HG03095 (cell line): ENCODE data around the gene TPK1.
"Not testable (repeated sequence)": the region's sequence is repeated elsewhere in the genome, so short reads cannot be mapped to it uniquely, and the experiment has no call there.

Experiments
- ATAC-seq: cut with Tn5 transposase; IDR thresholded peaks from one replicate; pipeline ENCODE4 v1.9.1; 2021; ENCODE audit warnings: moderate library complexity; ENCODE audit not compliant: unreplicated experiment

The TPK1 gene

GRCh38 chr7:144824360-144824759, 11.5 kb downstream of the TPK1 start:
- ATAC-seq, result no peak

- no peak for ATAC-seq
These were observed 13.6 kb downstream of the TPK1 start for GRCh38 chr7:144822223-144822622.

- ATAC-seq, result peak; percentile 51
These were observed 14.8 kb downstream of the TPK1 start for GRCh38 chr7:144821067-144821466.

GRCh38 chr7:144820552-144820951, 15.3 kb downstream of the TPK1 start:
- no peak for ATAC-seq

GRCh38 chr7:144819566-144819965, 16.3 kb downstream of the TPK1 start:
- ATAC-seq, result no peak

- peak; percentile 64 for ATAC-seq
These were observed 17.3 kb downstream of the TPK1 start for GRCh38 chr7:144818511-144818910.

GRCh38 chr7:144817001-144817400, 18.9 kb downstream of the TPK1 start:
- no peak for ATAC-seq

- ATAC-seq, result no peak
These were observed 21.6 kb downstream of the TPK1 start for GRCh38 chr7:144814299-144814698.

- peak; percentile 90 for ATAC-seq
These were observed 23.2 kb downstream of the TPK1 start for GRCh38 chr7:144812379-144813283.

GRCh38 chr7:144805627-144806239, 30.1 kb downstream of the TPK1 start:
- ATAC-seq, result no peak

GRCh38 chr7:144800678-144801436, 35.0 kb downstream of the TPK1 start:
- ATAC-seq, result not testable (repeated sequence)

- ATAC-seq, result no peak
These were observed 38.9 kb downstream of the TPK1 start for GRCh38 chr7:144796919-144797318.

GRCh38 chr7:144792050-144792449, 43.8 kb downstream of the TPK1 start:
- no peak for ATAC-seq

- ATAC-seq, result no peak
These were observed 44.4 kb downstream of the TPK1 start for GRCh38 chr7:144791488-144791887.

- no peak for ATAC-seq
These were observed 48.7 kb downstream of the TPK1 start for GRCh38 chr7:144787127-144787526.

GRCh38 chr7:144786522-144786921, 49.3 kb downstream of the TPK1 start:
- ATAC-seq, result no peak

GRCh38 chr7:144786079-144786478, 49.8 kb downstream of the TPK1 start:
- no peak for ATAC-seq

GRCh38 chr7:144785521-144785920, 50.3 kb downstream of the TPK1 start:
- no peak for ATAC-seq

GRCh38 chr7:144784943-144785342, 50.9 kb downstream of the TPK1 start:
- ATAC-seq, result no peak

GRCh38 chr7:144784441-144784840, 51.4 kb downstream of the TPK1 start:
- no peak for ATAC-seq

GRCh38 chr7:144782883-144783282, 53.0 kb downstream of the TPK1 start:
- ATAC-seq, result no peak
